CD4-positive, alpha-beta T cell treated with Interleukin-6 for 4 hours (primary cell): Measurements from ENCODE around the gene ERGIC1.
"Not testable (repeated sequence)": the region's sequence is repeated elsewhere in the genome, so short reads cannot be mapped to it uniquely, and the experiment has no call there.

Source experiments
- DNase-seq: peaks from one replicate; pipeline ENCODE4 v3.0.0-alpha.2; 2020; ENCODE audit warnings: mixed read lengths

ERGIC1 gene

DNA sequence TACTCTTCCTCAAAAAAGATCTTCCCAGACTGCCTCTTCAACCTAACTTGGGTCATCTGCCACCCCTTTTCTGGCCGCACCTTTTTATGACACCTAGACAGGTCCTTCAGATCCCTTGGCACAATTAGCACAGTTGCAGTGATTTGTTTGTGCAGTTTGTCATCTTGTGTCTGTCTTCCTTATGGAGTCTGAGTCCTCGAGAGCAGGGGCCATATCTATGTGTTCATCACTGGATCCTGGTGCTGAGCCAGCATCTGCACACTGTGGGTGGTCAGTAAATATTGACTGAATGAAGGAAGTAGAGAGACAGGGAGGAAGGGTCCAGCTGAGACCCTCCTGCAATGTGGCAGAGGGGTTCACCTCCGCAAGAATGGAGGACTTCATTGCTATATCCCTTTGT, 14.4 kb downstream of the ERGIC1 start:
- DNase-seq, result no peak

DNA sequence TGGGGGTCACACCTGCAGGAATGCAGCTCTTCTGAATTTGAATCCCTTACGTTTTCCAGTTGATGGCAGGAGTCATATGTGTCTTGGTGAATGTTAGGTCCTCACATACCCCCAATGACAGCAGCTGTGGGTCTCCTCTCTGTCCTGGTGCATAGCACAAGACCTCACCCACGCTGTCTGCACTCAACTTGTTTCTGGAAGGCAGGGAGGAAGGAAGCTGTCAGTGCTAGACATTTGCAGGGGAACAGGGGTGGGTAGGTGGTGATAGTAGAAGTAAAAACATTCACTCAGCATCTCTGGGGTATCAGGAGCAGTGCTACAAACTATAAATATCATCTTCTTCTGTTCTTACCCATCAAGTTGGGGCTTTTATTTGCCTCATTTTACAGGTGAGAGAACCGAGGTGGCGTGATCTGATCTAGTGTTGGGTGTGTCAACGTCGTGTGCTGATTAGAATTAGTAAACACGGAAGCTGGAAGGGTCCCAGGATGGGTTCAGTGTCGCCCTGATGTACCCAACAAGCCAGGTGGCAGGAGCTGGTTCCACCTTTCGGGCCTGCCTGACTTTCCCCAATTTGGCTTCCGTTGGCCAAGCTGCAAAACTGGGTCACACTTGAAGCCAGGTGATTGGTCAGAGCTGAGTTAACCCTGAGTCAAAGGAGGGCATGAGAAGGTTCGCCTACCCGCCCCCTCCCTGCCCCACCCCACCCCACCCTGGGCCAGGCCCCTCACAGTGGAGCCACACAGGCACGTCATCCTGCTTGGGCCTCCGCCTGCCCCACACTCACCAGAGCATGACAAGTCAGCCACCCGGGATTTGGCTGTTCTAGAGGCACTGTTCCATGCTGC, 15.8 kb downstream of the ERGIC1 start:
- DNase-seq, result no peak

DNA sequence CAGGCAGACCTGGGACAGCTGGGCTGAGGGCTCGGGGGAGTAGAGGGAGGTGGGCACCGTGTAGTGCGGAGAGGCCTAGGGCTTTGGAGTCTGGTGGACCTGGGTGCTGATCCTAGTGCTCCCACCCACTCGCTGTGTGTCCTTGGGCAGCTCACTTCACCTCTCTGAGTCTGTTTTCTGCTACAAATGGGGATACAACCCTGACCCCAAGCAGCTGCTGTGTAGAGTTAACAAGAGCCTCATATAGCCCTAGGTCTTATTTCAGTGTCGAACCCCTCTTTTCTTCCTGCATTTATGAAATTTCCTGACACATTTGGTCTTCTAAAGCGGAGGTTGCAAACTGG, 16.4 kb downstream of the ERGIC1 start:
- no peak for DNase-seq

DNA sequence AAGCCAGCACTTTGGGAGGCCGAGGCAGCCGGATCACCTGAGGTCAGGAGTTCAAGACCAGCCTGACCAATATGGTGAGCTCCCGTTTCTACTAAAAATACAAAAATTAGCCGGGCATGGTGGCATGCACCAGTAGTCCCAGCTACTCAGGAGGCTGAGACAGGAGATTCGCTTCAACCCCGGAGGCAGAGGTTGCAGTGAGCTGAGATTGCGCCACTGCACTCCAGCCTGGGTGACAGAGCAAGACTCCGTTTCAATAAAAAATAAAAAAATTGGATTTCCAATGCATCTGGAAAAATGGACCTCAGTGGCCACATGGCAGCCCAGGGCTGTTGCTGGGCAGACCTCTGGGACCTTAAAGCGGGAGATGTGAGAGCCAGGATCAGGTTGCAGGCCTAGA, 17.2 kb downstream of the ERGIC1 start:
- not testable (repeated sequence) for DNase-seq

DNA sequence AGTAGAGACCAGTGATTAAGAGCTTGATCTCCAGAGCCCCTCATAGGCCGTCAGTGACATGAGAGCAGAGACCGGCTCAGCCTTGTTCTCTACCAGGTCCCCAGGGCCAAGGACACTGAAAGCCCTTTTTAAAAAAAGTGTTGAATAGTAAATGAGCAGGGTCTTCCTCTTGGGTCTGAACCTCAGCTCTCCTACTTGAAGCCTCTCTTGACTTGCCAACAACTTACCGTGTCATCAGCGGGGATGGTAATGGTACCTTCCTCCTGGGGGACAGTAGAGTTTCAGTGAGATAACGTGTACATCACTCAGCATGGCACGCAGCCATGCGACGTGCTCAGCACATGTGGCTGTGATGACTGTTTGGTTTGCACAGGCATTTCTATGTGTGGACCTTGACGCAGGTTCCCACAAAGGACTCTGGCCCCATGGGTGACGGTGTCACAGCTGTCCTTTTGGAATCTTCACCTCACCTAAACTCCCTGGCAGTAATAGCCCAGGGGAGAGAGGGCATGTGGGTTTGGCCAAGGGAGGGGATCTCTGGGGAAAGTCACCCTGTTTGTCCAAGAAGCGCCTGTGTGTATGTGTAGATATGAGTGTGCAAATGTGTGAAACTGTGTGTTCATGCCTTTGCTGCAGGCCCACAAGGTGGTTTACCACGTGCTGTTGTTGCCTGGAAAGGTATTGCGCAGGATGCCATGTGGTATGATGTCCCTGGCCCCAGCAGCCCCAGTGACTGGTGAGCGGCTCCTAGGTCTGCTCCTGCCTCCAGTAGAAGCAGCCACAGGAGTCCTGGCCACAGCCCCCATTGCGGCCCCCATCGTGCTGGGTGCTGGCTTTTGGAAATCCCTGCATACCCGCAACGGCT, 18.7 kb downstream of the ERGIC1 start:
- no peak for DNase-seq

DNA sequence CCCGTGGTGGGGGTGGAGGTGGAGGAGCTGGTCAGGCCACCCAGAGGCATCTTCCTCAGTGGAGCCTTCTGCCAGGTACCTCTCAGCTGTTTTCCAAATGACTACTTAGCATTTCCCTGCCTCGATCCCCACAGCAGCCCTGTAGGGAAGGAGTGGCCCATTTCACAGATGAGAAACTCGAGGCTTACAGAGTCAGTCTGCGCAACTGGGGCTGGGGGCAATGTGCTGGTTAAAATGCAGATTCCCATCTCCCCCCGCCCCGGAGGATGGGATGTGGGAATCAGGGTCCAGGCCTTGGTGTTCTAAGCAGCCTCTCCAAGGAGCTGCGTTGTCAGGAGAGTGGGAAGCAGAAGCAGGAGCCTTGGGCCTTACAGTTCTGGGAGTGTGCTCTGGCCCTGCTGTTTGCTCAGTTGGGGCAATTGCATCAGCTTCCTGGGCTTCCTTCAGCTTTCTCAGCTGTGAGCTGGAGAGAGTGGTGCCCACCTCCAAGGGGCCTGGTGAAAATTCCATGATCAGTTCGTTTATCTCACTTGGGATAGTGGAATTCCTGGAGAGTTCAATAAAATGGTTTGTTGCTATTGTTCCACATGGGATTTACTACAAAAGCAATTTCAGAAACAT, 19.4 kb downstream of the ERGIC1 start:
- DNase-seq, result no peak

DNA sequence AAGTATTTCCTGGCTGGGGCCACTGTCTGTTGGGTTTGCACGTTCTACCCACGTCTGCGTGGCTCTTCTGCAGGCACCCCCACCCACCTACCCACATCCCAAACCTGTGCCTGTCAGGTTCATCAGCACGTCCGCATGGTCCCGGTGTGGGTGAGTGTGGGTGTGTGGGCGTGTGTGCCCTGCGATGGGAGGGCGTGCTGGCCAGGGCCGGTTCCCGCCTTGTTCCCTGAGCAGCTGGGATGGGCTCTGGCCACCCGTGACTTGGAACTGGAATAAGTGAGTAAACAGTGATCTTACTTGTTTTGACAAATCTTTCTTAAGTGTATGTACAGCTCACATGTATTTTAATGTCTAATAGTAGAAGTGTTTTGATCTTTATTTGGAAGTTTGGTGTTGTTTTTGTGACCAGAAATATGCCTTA, 20.4 kb downstream of the ERGIC1 start:
- no peak for DNase-seq

DNA sequence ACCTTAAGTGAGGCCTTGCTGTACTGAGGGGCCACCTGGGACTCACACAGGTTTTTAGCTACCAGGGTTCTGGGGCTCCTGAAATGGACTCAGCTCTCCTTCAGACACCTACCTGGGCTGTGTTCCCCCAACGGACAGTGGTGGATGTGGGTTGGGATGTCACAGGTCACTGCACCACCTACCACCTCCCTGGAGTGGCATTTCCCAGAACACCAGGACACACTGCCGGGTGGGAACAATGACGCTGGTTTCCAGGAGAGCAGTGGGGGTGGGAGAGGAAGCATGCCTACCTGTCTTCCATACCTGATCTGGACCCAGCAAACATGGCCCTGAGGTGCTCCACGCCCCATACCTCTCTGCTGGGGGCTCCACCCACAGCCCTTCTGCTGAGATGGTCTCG, 20.9 kb downstream of the ERGIC1 start:
- no peak for DNase-seq

DNA sequence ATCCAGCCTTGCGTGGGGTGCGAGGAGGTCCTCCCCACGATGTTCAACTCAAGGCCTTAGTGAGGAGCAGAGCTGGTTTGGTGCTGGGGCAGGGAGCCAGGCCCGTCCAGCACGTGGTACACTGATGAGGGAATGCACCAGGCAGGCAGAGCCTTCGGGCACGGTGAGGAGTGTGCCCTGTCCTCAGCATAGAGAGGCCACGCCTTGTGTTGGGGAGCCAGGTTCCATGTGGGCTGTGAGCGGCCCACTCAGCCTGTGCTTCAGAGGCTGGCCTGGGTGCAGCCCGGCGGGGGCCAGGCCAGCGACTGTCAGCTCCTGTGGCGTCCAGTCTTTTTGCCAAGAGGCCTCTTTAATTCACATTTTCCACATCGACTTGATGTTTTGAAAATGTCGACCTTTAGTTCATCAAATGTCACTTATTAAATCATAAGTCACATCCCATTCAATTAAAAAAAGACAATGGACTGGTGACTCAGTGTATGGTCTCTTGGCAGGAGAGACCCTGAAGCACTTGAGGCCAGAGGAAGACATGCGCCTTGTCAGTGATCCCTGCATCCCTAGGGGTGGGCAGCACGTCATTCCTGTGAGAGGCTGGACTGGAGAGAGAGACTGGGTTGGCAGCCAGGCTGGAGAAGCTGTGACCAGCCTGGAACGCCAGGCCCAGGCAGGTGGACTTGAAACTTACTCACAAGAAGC, 21.7 kb downstream of the ERGIC1 start:
- DNase-seq, result no peak

DNA sequence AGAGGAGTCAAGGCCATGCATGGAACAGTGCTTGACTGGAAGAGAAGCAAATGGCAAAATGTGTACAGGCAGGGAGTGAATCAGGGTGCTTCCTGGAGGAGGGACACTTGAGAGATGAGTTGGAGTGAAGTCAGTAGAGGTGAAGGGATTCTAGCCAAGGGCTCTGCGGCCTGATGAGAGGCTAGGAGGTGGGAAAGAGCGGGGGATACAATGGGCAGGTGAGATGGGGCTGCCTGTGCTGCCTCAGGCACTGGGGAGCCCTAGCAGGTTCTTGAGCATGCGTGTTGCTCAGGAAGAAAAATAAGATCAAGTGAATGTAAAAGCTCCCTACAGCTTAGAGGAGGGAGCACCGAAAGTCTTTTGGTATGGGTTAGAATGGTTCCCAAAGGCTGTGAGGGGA, 22.3 kb downstream of the ERGIC1 start:
- no peak for DNase-seq

DNA sequence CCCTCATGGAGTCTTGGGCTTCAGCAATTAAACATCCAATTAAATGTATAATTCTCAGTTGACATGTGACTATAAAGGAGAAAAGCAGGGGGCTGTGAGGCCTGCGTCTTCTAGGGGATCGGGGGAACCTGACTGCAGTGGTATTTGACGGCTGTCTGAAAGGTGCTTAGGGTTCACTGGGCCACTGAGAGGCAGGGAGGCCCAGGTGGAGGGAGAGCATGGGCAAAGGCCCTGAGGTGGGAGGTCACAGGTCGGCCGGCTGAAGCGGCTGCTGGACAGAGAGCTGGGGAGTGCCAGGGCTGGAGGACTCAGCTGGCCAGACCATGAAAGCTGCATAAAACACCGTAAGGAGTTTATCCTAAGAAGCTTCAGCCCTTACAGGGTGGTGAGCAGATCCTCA, 23.9 kb downstream of the ERGIC1 start:
- no peak for DNase-seq

DNA sequence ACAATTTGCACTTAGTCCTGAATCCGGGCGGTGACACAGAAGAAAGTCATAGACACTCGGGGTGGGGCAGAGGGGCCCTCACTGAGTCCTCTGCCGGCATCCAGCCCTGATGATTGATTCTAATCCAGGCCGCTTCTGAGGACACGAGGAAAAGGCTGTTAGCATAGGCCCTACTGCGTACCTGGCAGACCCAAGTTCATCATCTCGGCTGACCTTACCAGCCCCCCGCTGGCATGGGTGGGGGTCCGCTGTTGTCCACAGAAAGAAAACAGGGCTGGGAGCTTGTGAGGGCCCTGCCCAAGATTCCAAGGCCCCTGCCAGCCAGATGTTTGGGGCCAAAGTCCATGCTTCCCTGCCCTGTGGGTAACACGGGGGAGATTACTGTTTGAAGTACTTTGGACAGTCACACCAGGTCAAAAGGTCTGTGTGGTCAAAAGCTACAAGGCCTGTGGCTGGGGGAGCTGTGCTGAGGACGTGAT, 24.5 kb downstream of the ERGIC1 start:
- DNase-seq, result no peak

DNA sequence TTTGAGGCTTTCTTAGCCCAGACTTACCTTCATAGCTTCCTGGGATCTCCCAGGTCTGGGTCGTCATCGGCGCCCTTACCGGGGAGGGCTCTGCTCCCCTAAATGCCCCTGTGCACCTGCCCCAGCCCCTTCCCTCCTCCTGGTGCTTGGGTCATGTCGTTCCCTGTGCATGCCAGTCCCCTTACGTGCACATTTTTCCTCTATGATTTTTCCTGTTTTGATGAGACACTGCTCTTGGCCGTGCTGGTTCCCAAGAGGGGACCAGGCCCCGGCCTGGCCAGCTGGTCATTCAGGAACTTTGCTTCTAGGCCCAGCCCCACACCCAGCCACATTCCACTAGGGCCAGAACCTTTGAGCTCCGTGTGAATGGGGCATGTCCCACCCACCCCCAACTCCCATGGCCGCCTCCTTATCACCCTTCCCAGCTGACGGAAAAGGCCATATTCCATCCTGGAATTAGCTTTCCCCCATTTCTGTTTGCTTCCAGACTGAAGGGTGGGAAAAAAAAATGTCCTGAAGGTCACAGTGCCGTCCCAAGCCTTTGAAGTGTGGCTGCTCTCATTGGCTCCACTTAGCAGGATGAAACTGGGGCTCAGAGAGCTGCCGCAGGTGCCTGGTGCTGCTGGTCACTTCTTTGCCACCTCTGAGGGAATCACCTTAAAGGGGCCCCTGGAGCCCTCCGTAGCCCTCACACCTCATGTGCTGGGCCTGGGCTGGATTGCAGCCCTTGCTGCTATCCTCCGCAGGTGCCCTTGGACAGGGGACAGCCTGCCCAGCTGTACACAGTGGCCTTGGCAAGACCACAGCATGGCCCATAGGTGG, 25.1 kb downstream of the ERGIC1 start:
- no peak for DNase-seq

DNA sequence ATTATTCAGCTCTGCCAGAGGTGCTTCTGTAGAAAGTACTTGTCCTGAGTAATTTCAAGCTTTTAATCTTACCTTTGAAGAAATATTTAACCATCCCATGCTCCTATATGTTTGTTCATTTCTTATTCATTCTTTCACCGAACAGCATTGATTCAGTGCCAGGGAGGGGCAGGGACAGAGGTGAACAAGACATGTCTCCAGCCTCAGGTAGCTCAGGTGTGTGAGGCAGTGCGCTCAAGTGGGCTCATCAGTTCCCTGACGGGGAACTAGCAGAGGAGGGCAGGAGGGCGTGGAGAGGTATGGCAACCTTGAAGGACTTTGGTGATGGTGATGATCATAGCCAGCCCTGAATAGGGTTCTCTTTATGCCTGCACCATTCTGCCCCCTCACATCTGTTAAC, 25.9 kb downstream of the ERGIC1 start:
- DNase-seq, result no peak

DNA sequence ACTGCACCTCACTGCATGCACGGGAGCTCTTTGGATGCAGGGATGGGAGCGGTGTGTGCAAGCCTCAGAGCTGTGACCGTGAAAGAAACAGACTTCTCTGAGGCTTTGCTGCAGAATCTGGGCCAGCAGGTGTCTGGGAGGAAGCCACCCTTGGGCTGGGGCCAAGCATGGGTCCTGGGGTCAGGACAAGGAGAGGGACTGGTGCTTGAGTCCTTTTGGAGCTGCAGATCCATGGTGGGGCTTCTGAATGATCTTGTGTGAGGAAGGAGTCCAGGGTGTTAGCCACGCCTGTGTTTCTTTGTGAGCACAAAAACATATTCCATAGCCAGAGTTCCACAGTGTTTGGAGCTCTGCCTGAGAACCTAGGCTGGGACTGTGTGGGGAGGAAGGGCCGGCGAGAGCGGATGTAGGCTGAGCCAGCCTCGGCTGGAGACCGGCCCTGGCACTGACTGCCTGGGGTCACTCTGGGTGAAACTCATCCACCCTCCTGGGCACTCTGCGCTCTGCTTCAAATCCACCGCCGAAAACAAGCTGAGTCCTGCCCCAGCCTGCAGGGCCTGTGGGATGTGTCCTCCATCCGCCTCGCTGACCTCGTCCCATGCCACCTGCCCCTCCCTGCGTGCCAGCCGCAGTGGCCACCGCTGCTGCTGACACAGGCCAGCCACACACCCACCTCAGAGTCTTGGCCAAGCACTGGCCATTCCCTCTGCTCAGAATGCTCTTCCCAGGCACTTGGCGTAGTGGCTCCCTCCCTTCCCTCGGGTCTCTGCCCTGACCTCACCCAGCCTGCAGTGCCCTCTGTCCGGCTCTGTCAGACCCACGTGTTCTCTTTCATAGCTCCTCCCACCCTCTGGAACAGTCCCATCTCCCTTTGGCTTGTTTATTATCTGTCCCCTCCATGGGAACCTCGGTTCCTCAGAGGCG, 26.7 kb downstream of the ERGIC1 start:
- DNase-seq, result no peak

DNA sequence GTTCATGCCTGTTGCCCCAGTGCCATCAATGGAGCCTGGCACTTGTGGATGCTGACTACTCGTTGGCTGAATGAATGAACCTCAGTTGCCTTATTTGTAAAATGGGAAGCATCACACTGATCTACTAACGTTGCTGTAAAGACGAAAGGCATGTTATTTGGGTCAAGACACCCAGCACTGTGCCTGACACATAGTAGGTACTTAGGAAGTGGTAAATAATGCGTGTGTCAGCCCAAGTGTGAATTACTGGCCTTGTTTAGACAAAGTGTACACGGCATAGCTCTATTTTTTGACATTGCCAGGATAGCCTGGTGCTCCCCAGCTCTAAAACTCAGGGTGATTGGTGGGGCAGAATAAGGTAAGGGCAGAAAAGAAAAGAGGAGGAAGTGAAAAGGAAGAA, 27.4 kb downstream of the ERGIC1 start:
- no peak for DNase-seq

DNA sequence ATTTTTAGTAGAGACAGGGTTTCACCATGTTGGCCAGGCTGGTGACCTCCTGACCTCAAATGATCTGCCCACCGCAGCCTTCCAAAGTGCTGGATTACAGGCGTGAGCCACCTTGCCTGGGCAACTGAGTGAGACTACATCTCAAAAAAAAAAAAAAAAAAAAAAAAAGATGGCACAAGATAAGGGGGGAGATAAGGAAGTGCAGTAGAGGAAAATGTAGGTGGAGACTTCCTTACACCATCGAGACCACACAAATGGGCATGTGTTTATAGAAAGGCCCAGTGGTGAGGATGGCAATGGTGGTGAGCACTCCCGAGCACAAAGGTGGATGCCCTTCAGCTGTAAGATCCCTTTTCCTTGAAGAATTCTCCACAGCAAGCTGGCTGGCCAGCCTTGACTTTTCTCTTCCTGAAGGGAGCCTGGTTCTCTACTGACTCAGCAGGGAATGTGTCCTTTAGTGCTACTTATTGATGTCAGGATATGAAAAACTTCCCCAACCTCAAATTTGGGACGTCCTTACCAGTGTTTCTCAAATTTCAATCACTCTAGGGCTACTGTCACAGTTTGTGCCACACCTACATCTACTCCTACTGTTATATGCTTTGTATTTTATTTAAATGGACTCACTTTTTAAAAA, 28.2 kb downstream of the ERGIC1 start:
- DNase-seq, result no peak

DNA sequence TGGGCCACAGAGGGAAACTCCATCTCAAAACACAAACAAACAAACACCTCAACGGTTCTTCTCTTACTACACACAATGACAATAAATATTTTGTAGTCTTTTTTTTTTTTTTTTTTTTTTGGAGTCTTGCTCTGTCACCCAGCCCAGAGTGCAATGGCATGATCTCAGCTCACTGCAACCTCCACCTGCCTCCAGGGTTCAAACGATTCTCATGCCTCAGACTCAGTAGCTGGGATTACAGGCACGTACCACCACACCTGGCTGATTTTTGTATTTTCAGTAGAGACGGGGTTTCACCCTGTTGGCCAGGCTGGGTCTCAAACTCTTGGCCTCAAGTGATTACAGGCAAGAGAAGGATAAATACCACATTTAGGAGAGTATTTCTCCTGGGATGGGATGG, 30.1 kb downstream of the ERGIC1 start:
- not testable (repeated sequence) for DNase-seq

DNA sequence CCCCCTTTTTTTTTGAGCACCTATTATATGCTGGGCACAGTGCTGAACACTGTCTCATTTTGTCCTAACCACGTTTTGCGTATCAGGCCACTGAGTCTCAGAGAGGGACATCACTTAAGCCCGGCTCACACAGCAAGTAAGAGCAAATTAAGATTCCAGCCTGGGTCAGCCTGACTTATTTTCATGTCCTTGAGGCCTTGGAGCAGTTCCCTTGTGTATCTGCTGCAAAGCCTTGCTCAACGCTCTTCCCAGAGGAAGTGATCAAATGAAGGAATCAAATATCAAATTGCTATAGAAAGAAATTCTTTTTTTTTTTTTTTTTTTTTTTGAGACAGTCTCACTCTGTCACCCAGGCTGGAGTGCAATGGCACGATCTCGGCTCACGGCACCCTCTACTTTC, 30.7 kb downstream of the ERGIC1 start:
- DNase-seq, result no peak

DNA sequence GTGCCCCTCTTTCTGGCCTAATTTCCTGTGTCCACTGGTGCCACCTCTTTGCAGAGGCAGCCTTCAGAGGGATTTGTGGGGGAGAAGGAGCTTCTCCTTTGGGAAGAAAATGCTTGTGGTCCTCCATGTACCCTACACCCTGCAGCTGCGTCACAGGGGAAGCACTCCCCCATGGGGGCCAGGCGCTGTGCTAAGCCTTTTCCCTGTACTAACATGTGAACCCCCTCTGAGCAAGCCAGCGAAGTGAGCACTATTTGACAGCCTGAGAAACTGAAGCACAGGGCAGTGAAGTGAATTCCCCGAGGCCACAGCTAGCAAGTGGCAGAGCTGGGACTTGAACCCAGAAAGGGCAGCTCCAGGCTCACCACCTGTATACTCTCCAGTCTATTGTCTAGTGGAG, 32.3 kb downstream of the ERGIC1 start:
- DNase-seq, result no peak
